Right lobe of liver (tissue), 4 donors: ENCODE data around the gene RPL9.

ENCODE experiments used
- CTCF ChIP-seq, 4 donors: fragments of 200-600 bp in 3 of 4; fragments of 450-650 bp in 1 of 4; IDR thresholded peaks; one replicate each; pipeline versions ENCODE4 v1.5.1 to v1.8.0; 2016 to 2022; ENCODE audit warnings: antibody characterized with exemption in 4 of 4, mild to moderate bottlenecking in 2 of 4
- POLR2A ChIP-seq: fragments of 450-650 bp; IDR thresholded peaks from one replicate; pipeline ENCODE4 v1.6.1; 2017; ENCODE audit warnings: antibody characterized with exemption, mild to moderate bottlenecking
- donor health status: DM: no; HTN: no; CAD: no.
- donor health status: DM: no; HTN: no; CAD: no.
- donor health status: DM: no; HTN: yes; CAD: no.

- TF ChIP-seq CTCF (IDR thresholded peaks at IDR 0.05) (no peak), POLR2A (no peak)
These were observed 8.7 kb upstream of the RPL9 start for GRCh38 chr4:39467464-39467863.
